Lower leg skin (tissue), 4 donors: ENCODE data around the gene TSPAN31. TPM values are rescaled to one million over a fixed set of nuclear protein-coding genes. Genes with fewer than 3 reads are reported as not detected.
A peak's percentile ranks its signal among the peaks of the same experiment; 100 is the strongest.
"Not testable (repeated sequence)": the region's sequence is repeated elsewhere in the genome, so short reads cannot be mapped to it uniquely, and the experiment has no call there.

Experiments used
- DNase-seq, 2 donors: peaks; one replicate each; pipeline ENCODE4 v3.0.0-alpha.2; 2019; ENCODE audit warnings: low spot score in 2 of 2
- H3K4me3 ChIP-seq: fragments of 200-600 bp; sonication (generic); 2 replicates; pipeline ENCODE4 v1.5.1; 2017; ENCODE audit warnings: mild to moderate bottlenecking, low read depth; ENCODE audit not compliant: poor library complexity, severe bottlenecking
- CTCF ChIP-seq, 3 donors: fragments of 450-650 bp; IDR thresholded peaks; one replicate each; pipeline ENCODE4 v1.5.1; 2016; ENCODE audit warnings: antibody characterized with exemption in 3 of 3, mild to moderate bottlenecking in 3 of 3, moderate library complexity in 2 of 3
- POLR2A ChIP-seq, 2 donors: fragments of 450-650 bp; IDR thresholded peaks; one replicate each; pipeline ENCODE4 v1.6.1; 2016 to 2017; ENCODE audit warnings: antibody characterized with exemption in 2 of 2, mild to moderate bottlenecking in 1 of 2, moderate library complexity in 1 of 2
- WGBS, 2 donors: methylation state at CpG; one replicate each; pipeline ENCODE4 v1.1.5; 2018; 5-methylcytosine and 5-hydroxymethylcytosine counted together
- intact Hi-C: fragments of 100-400 bp; cut with DNase I; formaldehyde crosslinking; loops from one replicate; pipeline ENCODE4 v1.15.0; 2023; ENCODE audit warnings: low total_unique reads
- total RNA-seq, 4 donors: library from RNA; depleted of rRNA; stranded (reverse); fragments of >200 nt; gene quantifications; one replicate each; pipeline ENCODE4 v1.1.0, GENCODE V29; 2016

The TSPAN31 gene
- total RNA-seq, 4 donors from 2014 or later = 44.9 to 76.4 (median 54.7) TPM

- WGBS, 2 donors = 90 to 91% methylated on average over 20 of the region's 20 CpGs
- no peak overlapping the region for H3K4me3 ChIP-seq
- intact Hi-C loops = no loop called here
- no peak for TF ChIP-seq POLR2A (IDR thresholded peaks at IDR 0.05)
- TF ChIP-seq CTCF (IDR thresholded peaks at IDR 0.05) = no peak
- DNase-seq = peak in 1 of 2 donors; percentile 49
These were observed 24.8 kb upstream of the TSPAN31 start for GRCh38 chr12:57719777-57720605.

- DNase-seq = peak in 1 of 2 donors; percentile 82
- intact Hi-C loops = no loop called here
- TF ChIP-seq CTCF (IDR thresholded peaks at IDR 0.05) (no peak), POLR2A (IDR thresholded peaks at IDR 0.05) (no peak)
- H3K4me3 ChIP-seq = no peak overlapping the region
- WGBS, 2 donors = 83 to 89% methylated on average over 11 of the region's 11 CpGs
These were observed 23.9 kb upstream of the TSPAN31 start for GRCh38 chr12:57720606-57721595.

GRCh38 chr12:57721846-57722608 is 22.8 kb upstream of the TSPAN31 start:
- H3K4me3 ChIP-seq, intact Hi-C loops: not testable (repeated sequence)
- 93 to 96% methylated on average over 16 of the region's 16 CpGs for WGBS, 2 donors
- DNase-seq = peak in 1 of 2 donors; percentile 75

GRCh38 chr12:57722716-57723629 is 21.9 kb upstream of the TSPAN31 start:
- no peak for TF ChIP-seq CTCF (IDR thresholded peaks at IDR 0.05)
- no peak for TF ChIP-seq POLR2A (IDR thresholded peaks at IDR 0.05)
- 60 to 61% methylated on average over 11 of the region's 11 CpGs for WGBS, 2 donors
- intact Hi-C loops = no loop called here
- no peak overlapping the region for H3K4me3 ChIP-seq
- DNase-seq = peak in 1 of 2 donors; percentile 68

GRCh38 chr12:57723630-57723962 is 21.2 kb upstream of the TSPAN31 start:
- no peak overlapping the region for H3K4me3 ChIP-seq
- TF ChIP-seq POLR2A (IDR thresholded peaks at IDR 0.05) = no peak
- no peak for TF ChIP-seq CTCF (IDR thresholded peaks at IDR 0.05)
- intact Hi-C loops = no loop called here
- WGBS, 2 donors = 58 to 72% methylated on average over 2 of the region's 2 CpGs
- no peak for DNase-seq
